NCI-H1436 treated with DMSO at 0.1 percent for 48 hours (cell line): ENCODE data around the gene MMP24.
"Not testable (repeated sequence)": the region's sequence is repeated elsewhere in the genome, so short reads cannot be mapped to it uniquely, and the experiment has no call there.

Experiments
- DNase-seq: peaks from one replicate; lab custom pipeline; 2025; lab: John Stamatoyannopoulos, UW

MMP24 gene

DNA sequence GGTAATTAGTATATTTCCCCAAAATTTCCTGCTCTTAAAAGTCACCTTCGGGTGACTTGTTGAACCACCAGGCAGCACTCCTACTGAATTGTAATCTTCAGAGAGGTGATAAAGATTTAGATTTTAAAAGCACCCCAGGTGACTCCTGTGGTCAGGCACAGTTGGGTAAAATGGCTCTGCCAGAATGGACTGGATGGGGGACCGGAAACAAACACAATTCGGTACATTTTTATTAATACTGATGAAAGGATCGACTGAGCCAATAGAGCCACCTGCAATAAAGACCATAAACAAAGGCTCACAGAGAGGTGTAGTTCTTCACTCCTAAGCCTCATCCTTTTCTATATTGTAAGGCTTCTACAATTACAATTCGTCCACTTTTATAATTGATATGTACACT, 85.3 kb downstream of the MMP24 start:
- no peak for DNase-seq

GRCh38 chr20:35312318-35312717, 85.8 kb downstream of the MMP24 start:
- no peak for DNase-seq

GRCh38 chr20:35314816-35315631, 88.5 kb downstream of the MMP24 start:
- DNase-seq = no peak

DNA sequence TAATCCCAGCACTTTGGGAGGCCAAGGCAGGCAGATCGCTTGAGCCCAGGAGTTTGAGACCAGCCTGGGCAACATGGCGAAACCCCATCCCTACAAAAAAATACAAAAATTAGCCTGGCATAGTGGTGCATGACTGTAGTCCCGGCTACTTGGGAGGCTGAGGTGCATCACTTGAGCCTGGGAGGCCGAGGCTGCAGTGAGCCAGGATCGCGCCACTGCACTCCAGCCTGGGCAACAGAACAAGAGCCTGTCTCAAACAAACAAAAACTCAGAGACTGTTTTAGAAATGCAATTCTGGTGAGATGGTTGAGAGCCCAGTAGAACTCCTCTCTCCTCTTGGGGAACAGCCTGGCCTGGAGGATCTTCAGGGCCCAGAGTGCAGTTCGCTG, 89.1 kb downstream of the MMP24 start:
- not testable (repeated sequence) for DNase-seq

DNA sequence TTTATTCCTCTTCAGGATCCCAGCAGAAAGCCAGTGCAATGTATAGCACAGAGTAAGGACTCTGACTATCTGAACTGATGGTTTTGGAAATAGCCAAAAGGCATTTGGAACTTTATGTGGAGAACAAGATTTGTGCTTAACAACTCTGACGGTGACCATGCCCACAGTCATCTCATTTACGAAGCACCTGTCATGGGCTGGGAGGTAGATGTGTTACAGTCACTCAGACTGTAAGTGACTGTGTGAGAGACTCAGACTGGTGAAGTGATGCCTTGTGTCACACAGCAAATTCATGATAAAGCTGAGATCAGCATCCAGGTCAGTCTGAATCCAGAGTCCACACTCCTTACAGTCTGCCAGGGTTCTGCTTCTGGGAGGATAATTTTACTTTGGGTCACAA, 89.6 kb downstream of the MMP24 start:
- no peak for DNase-seq

GRCh38 chr20:35317416-35318210, 91.1 kb downstream of the MMP24 start:
- no peak for DNase-seq

DNA sequence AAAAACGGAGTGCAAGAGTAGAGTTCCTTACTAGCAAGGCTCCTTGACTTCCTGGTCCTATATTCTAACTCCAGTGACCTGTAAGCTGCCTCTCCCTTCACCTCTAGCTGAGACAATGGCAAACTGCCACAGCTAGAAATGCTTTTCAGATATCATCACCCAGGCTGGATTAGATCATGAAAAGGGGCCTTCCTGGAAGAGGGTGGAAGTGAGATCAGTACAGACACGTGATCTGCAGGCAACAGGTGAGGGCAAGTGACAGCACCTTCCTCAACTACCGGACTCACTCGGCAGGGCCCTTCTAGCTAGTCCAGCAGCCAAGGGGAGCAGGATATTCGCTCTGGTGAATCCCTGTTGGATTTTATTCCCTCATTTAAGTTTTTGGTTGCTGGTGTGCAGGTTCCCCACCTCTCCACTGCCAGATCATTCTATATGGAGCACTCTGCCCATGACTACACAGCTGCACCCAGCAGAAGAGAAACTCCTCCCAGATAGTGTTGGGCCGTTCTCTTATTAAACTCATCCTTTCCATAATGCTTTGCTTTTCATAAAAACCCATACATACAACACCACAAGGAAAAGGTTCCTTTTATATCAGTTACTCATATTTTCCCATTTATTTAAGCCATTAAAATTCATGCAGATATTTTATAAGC, 92.1 kb downstream of the MMP24 start:
- no peak for DNase-seq

GRCh38 chr20:35319192-35319870, 92.8 kb downstream of the MMP24 start:
- no peak for DNase-seq

DNA sequence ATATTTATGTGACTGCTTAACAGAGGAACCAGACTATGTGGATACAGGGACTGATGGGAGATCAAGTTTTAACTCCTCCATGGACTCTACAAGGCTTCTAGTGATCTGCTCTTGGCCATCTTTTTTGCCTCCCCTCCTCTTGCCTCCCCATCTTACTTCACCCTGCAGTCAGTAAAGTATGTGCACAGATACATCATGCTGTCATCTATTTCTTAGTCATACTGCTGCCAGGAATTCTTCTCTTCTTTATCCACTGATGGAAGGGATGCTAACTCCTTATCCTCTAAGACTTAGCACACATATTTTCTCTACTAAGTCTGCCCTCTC, 93.3 kb downstream of the MMP24 start:
- DNase-seq = no peak

GRCh38 chr20:35320396-35321126, 94.1 kb downstream of the MMP24 start:
- no peak for DNase-seq

DNA sequence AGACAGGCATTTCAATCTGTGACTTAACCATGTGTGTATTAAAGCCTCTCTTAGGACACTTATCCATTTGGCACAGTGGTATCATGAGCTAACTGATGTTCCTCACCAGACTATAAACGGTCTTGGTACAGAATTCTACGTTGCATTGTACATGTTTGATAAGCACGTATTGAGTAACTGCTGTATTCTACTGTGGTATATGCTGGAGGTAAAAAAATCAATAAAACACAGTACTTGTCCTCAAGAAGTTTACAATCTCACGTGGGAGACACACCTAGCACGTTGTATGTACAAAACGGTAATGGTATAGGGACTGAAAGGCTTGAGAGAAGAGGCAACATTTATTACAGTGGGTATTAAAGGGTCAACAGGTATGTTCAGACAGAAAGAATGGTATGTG, 98.9 kb downstream of the MMP24 start:
- no peak for DNase-seq

DNA sequence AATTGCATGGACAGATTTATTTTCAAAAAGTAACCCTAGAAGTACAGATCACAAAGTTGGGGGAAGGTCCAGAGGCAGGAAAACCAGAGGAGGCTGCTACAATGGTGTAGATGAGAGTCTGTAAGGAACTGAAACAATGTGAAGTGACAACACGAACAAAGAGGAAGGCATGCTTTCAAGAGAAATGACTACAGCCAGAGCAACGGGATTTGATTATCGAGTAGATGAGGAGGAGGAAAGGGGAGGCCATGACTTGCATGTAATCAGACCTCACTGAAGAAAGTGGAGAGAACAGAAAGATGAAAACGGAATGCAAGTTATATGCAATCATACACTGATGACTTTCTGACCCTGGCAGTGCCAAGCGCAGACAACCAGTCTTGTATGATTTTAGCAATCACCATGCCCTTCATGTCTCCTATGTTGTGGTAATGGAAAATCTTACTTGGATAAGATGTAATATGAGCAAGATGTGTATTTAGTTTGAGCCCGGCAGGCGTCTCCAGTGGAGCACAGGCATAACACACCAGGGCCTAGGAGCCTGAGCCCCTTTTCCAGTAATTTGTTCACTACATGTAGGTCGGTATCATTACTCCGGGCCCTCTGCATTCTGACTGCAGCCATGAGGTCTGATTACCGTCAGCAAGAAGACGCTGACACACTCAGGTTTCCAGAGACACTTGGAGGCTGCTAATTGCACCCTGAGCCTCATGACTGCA, 99.7 kb downstream of the MMP24 start:
- no peak for DNase-seq
